Gastroesophageal sphincter (tissue), 4 donors: ENCODE data around the gene SNX8. TPM values are rescaled to one million over a fixed set of nuclear protein-coding genes. Genes with fewer than 3 reads are reported as not detected.

ENCODE experiments used
- total RNA-seq, 4 donors: library from RNA; depleted of rRNA; stranded (reverse); fragments of >200 nt; gene quantifications; one replicate each; pipeline ENCODE4 v1.1.0, GENCODE V29; 2016

Gene SNX8
- total RNA-seq, 4 donors from 2014 or later, result 8.7 to 17.8 (median 9.8) TPM

Other genes with a start within 250 kb of the SNX8 start
- 10 to 100 TPM; 22.3 to 56.6 (median 35.0) TPM for gene MAD1L1, start 81.5 kb downstream of the SNX8 start, total RNA-seq
- 10 to 100 TPM; 16.0 to 21.9 (median 17.8) TPM for gene MRM2, start 72.2 kb downstream of the SNX8 start, total RNA-seq
- 10 to 100 TPM in 2 of 4 donors, 1 to 10 TPM in 2; 4.3 to 15.9 (median 10.6) TPM for gene NUDT1, start 72.2 kb downstream of the SNX8 start, total RNA-seq
- 100 to 1,000 TPM; 126 to 147 (median 137) TPM for gene EIF3B, start 40.4 kb upstream of the SNX8 start, total RNA-seq
- 10 to 100 TPM in 3 of 4 donors, 1 to 10 TPM in 1; 8.3 to 18.3 (median 13.4) TPM for gene CHST12, start 89.2 kb upstream of the SNX8 start, total RNA-seq
- not detected for gene GRIFIN, start 162.0 kb upstream of the SNX8 start, total RNA-seq
- gene LFNG, start 205.3 kb upstream of the SNX8 start, total RNA-seq, result 1 to 10 TPM; 4.4 to 9.8 (median 8.4) TPM
- gene BRAT1, start 241.1 kb upstream of the SNX8 start, total RNA-seq, result 10 to 100 TPM; 19.9 to 36.0 (median 32.4) TPM
- 10 to 100 TPM in 3 of 4 donors, 1 to 10 TPM in 1; 9.7 to 23.5 (median 15.6) TPM for gene IQCE, start 244.5 kb upstream of the SNX8 start, total RNA-seq